GM12878 (cell line): ENCODE results near the gene C5. TPM values are rescaled to one million over a fixed set of nuclear protein-coding genes. Genes with fewer than 3 reads are reported as not detected.

Experiments used
- ATAC-seq: fragments of 200-7000 bp; cut with Tn5 transposase; 3 replicates; pipeline ENCODE4 v1.9.1; 2020; ENCODE audit warnings: mild to moderate bottlenecking, moderate library complexity
- BruUV-seq: library from RNA; stranded (reverse); fragments of 400-500 nt; replicated peaks from 2 replicates; lab custom pipeline; 2021; lab: Mats Ljungman, UMichigan
- CTCF ChIA-PET: fragments of 300-600 bp; sonication (Branson Sonifier 250); formaldehyde crosslinking; extraction: SDS; loops from one replicate; lab custom pipeline; 2021; ENCODE audit warnings: inconsistent platforms; lab: Yijun Ruan, JAX
- POLR2A ChIA-PET: fragments of 350-600 bp; formaldehyde crosslinking; extraction: SDS; loops from one replicate; lab custom pipeline; 2021; ENCODE audit warnings: inconsistent platforms; lab: Charles Lee
- RAD21 ChIA-PET: fragments of 300-600 bp; sonication (Branson Sonifier 250); formaldehyde crosslinking; loops from one replicate; lab custom pipeline; 2023; ENCODE audit warnings: antibody characterized with exemption; ENCODE audit not compliant: unreplicated experiment; lab: Charles Lee
- SMC1A ChIA-PET: fragments of 300-600 bp; sonication (Branson Sonifier 250); formaldehyde crosslinking; loops from one replicate; lab custom pipeline; 2023; ENCODE audit not compliant: unreplicated experiment, uncharacterized antibody; lab: Charles Lee
- DNase-seq: peaks from one replicate; pipeline ENCODE4 v3.0.0-alpha.2; 2011; ENCODE audit warnings: low read depth, low spot score
- FAIRE-seq: peaks from 3 replicates; lab custom pipeline; 2011; peaks lifted over from hg19 to GRCh38; lab: Jason Lieb, UNC
- H2AFZ ChIP-seq: 2 replicates; pipeline ENCODE4 v1.6.0; 2011; ENCODE audit warnings: low read depth, low read length, control low read depth; ENCODE audit not compliant: control insufficient read depth
- H3K27ac ChIP-seq: 2 replicates; pipeline ENCODE4 v1.5.1; 2011; ENCODE audit warnings: control low read depth; ENCODE audit not compliant: control insufficient read depth, insufficient read depth
- H3K27me3 ChIP-seq, 2 experiments: replicated peaks in 1 of 2; 2 replicates each; pipeline versions ENCODE4 v1.6.0 to v1.6.1; 2011; ENCODE audit warnings: low read length in 1 of 2; ENCODE audit not compliant: control insufficient read depth in 2 of 2, insufficient read depth in 2 of 2
- H3K36me3 ChIP-seq, 2 experiments: 2 replicates each; pipeline ENCODE4 v1.5.1; 2011; ENCODE audit warnings: low read length in 1 of 2; ENCODE audit not compliant: control insufficient read depth in 2 of 2, insufficient read depth in 2 of 2
- H3K4me1 ChIP-seq: 2 replicates; pipeline ENCODE4 v1.6.1; 2011; ENCODE audit warnings: mild to moderate bottlenecking, low read length, moderate library complexity, mixed read lengths; ENCODE audit not compliant: control insufficient read depth, insufficient read depth
- H3K4me2 ChIP-seq: 2 replicates; pipeline ENCODE4 v1.6.0; 2011; ENCODE audit warnings: control low read depth; ENCODE audit not compliant: control insufficient read depth, insufficient read depth
- H3K4me3 ChIP-seq: fragments of 200-600 bp; sonication (generic); 2 replicates; pipeline ENCODE4 v1.5.1; 2016
- H3K79me2 ChIP-seq: 2 replicates; pipeline ENCODE4 v1.6.0; 2011; ENCODE audit warnings: low read length; ENCODE audit not compliant: control insufficient read depth, insufficient read depth
- H3K9ac ChIP-seq: 2 replicates; pipeline ENCODE4 v1.8.0; 2011; ENCODE audit warnings: low read length, control low read depth, mixed read lengths; ENCODE audit not compliant: control insufficient read depth, insufficient read depth
- H3K9me3 ChIP-seq: replicated peaks from 3 replicates; pipeline ENCODE4 v1.5.1; 2011; ENCODE audit warnings: mild to moderate bottlenecking, low read length; ENCODE audit not compliant: control insufficient read depth, insufficient read depth
- H4K20me1 ChIP-seq: 2 replicates; pipeline ENCODE4 v1.6.0; 2011; ENCODE audit not compliant: control insufficient read depth, insufficient read depth
- CUX1 ChIP-seq: IDR thresholded peaks from 2 replicates; pipeline ENCODE4 v1.6.1; 2012; ENCODE audit warnings: improper control_type of control experiment, low read depth, low read length; ENCODE audit not compliant: insufficient replicate concordance
- FOXM1 ChIP-seq: IDR thresholded peaks from 2 replicates; pipeline ENCODE4 v1.6.1; 2012; ENCODE audit warnings: low read depth, mild to moderate bottlenecking, inconsistent platforms, low read length, moderate library complexity
- PML ChIP-seq: IDR thresholded peaks from 2 replicates; pipeline ENCODE4 v1.6.1; 2012; ENCODE audit warnings: low read length, inconsistent platforms
- POLR2A ChIP-seq: IDR thresholded peaks from 2 replicates; pipeline ENCODE4 v1.6.1; 2011; ENCODE audit warnings: low read depth, mild to moderate bottlenecking, low read length
- POLR2AphosphoS2 ChIP-seq: IDR thresholded peaks from 2 replicates; pipeline ENCODE4 v1.6.1; 2011; ENCODE audit warnings: low read depth, mild to moderate bottlenecking, low read length, improper control_type of control experiment, moderate library complexity
- SMARCA5 ChIP-seq: fragments of 450-650 bp; IDR thresholded peaks from 2 replicates; pipeline ENCODE4 v1.6.1; 2017; ENCODE audit warnings: mild to moderate bottlenecking
- ZNF207 ChIP-seq: fragments of 450-650 bp; IDR thresholded peaks from 2 replicates; pipeline ENCODE4 v1.6.1; 2014; ENCODE audit warnings: antibody characterized with exemption, mild to moderate bottlenecking, borderline replicate concordance
- WGBS: methylation state at CpG from one replicate; pipeline ENCODE4 v1.1.6; 2016; ENCODE audit warnings: low lambda C conversion rate; ENCODE audit not compliant: insufficient replicate concordance, insufficient coverage; ENCODE audit errors: missing lambda C conversion rate; 5-methylcytosine and 5-hydroxymethylcytosine counted together
- in situ Hi-C: fragments of 300-500 bp; cut with MboI; formaldehyde crosslinking; loops from 9 replicates; pipeline ENCODE4 v1.14.3; 2018; ENCODE audit warnings: mixed read lengths
- intact Hi-C: fragments of 100-400 bp; cut with micrococcal nuclease; formaldehyde crosslinking; loops from one replicate; pipeline ENCODE4 v1.14.2; 2022; ENCODE audit not compliant: unreplicated experiment
- polyA plus RNA-seq, 11 experiments: library from polyadenylated mRNA; depleted of rRNA in 4 of 11; unstranded in 6 of 11; stranded (reverse) in 5 of 11; fragments of >200 nt; fragmentation: Nextera tagmentation in 4 of 11; fragmentation: Illumina TruSeq in 1 of 11; extraction: Ambion mirVana in 4 of 11; extraction: Trizol in 1 of 11; gene quantifications; 1 replicate in 1 of 11; 2 replicates in 10 of 11; pipeline versions ENCODE4 v1.2.1 to v1.2.3, GENCODE V29; 2011 to 2016; ENCODE audit warnings: inconsistent platforms in 2 of 11, missing spikeins in 2 of 11, low read depth in 1 of 11
- total RNA-seq, 4 experiments: library from RNA; depleted of rRNA in 3 of 4; stranded (reverse); fragments of >200 nt in 3 of 4; fragmentation: Illumina TruSeq in 1 of 4; extraction: Trizol in 1 of 4; gene quantifications; 2 replicates each; pipeline versions ENCODE4 v1.2.1 to v1.2.3, GENCODE V29; 2013 to 2021

C5 gene
- total and polyA plus RNA-seq, 10 of the 15 experiments (the other 5 are each of a cell fraction or from before 2014, with no cell fraction given): 0.39 to 2.2 (median 1.2) TPM

- Histone ChIP-seq H3K79me2 (peaks cover 10% of the 10 kb centered on the region), H3K36me3 (peaks cover 55 to 58% of the 10 kb centered on the region in 2 experiments), H3K9me3 (no peaks in the 10 kb centered on the region), H3K9ac (no peak overlapping the region), H4K20me1 (no peaks in the 10 kb centered on the region), H3K4me1 (peaks cover 7% of the 10 kb centered on the region), H3K27me3 (no peaks in the 10 kb centered on the region), H3K4me2 (no peak overlapping the region), H3K27ac (no peak overlapping the region; the same call in 1 of the 2 replicates), H3K4me3 (no peak overlapping the region), H2AFZ (no peak overlapping the region)
- ChIA-PET CTCF (interaction anchor here (0.6 kb wide), 1 partner anchor 27 kb away, joined by 3 read pairs; no protein-coding TSS in a partner anchor), RAD21 (no interaction called here), POLR2A (interaction anchor here (2.9 kb wide), 1 partner anchor 13 kb away, joined by 11 read pairs; no protein-coding TSS in a partner anchor), SMC1A (no interaction called here)
- in situ Hi-C loops: no loop called here
- WGBS: 23% methylated on average over 5 of the region's 5 CpGs
- ATAC-seq (peak; percentile 5; the same call in 2 of the 3 replicates), DNase-seq (no peak), FAIRE-seq (no peak)
- BruUV-seq: no TSS peak
- intact Hi-C loops: no loop called here
- TF ChIP-seq FOXM1 (peak; percentile 16; the same call in 1 of the 2 replicates), SMARCA5 (no peak), CUX1 (no peak), POLR2AphosphoS2 (peak; percentile 15; the same call in 1 of the 2 replicates), ZNF207 (no peak), PML (peak; percentile 30; the same call in 1 of the 2 replicates), POLR2A (0 out of 2 replicates have a peak, but pooled peaks have one; percentile 31)
These were observed 140.2 kb downstream of the C5 start for GRCh38 chr9:120909904-120910303.
